Hepatocyte (in vitro differentiated cells): ENCODE measurements around the gene SREK1. TPM values are rescaled to one million over a fixed set of nuclear protein-coding genes. Genes with fewer than 3 reads are reported as not detected.

Experiments used
- DNase-seq: peaks from one replicate; pipeline ENCODE4 v3.0.0-alpha.2; 2016; ENCODE audit warnings: low spot score
- H2AFZ ChIP-seq: fragments of 200-600 bp; sonication (generic); 2 replicates; pipeline ENCODE4 v1.6.0; 2016; ENCODE audit warnings: antibody characterized with exemption, mild to moderate bottlenecking
- H3K27ac ChIP-seq: fragments of 200-600 bp; sonication (generic); 2 replicates; pipeline ENCODE4 v1.5.1; 2016; ENCODE audit warnings: mild to moderate bottlenecking
- H3K27me3 ChIP-seq: fragments of 200-600 bp; sonication (generic); 2 replicates; pipeline ENCODE4 v1.6.1; 2016
- H3K36me3 ChIP-seq: fragments of 200-600 bp; sonication (generic); replicated peaks from 2 replicates; pipeline ENCODE4 v1.5.1; 2016; ENCODE audit warnings: low read depth; ENCODE audit not compliant: insufficient read depth
- H3K4me1 ChIP-seq: fragments of 200-600 bp; sonication (generic); 2 replicates; pipeline ENCODE4 v1.5.1; 2016; ENCODE audit warnings: mild to moderate bottlenecking, moderate library complexity; ENCODE audit not compliant: insufficient read depth
- H3K4me2 ChIP-seq: fragments of 200-600 bp; sonication (generic); 2 replicates; pipeline ENCODE4 v1.6.0; 2016
- H3K4me3 ChIP-seq: fragments of 200-600 bp; sonication (generic); 2 replicates; pipeline ENCODE4 v1.5.1; 2016; ENCODE audit warnings: mild to moderate bottlenecking
- H3K79me2 ChIP-seq: fragments of 200-600 bp; sonication (generic); 2 replicates; pipeline ENCODE4 v1.6.0; 2017; ENCODE audit warnings: mild to moderate bottlenecking
- H3K9me2 ChIP-seq: fragments of 200-600 bp; sonication (generic); replicated peaks from 2 replicates; pipeline ENCODE4 v1.6.0; 2017; ENCODE audit warnings: mild to moderate bottlenecking; ENCODE audit not compliant: insufficient read depth
- H3K9me3 ChIP-seq: fragments of 200-600 bp; sonication (generic); 2 replicates; pipeline ENCODE4 v1.5.1; 2016; ENCODE audit warnings: low read depth, mild to moderate bottlenecking
- H4K20me1 ChIP-seq: fragments of 200-600 bp; sonication (generic); 2 replicates; pipeline ENCODE4 v1.6.0; 2016; ENCODE audit warnings: mild to moderate bottlenecking; ENCODE audit not compliant: insufficient read depth, poor library complexity, severe bottlenecking
- CTCF ChIP-seq: fragments of 200-600 bp; sonication (generic); IDR thresholded peaks from 2 replicates; pipeline ENCODE4 v1.5.1; 2016; ENCODE audit warnings: antibody characterized with exemption, mild to moderate bottlenecking; ENCODE audit not compliant: poor library complexity
- EZH2 ChIP-seq: fragments of 200-600 bp; sonication (generic); IDR thresholded peaks from 2 replicates; pipeline ENCODE4 v1.6.1; 2016; ENCODE audit warnings: antibody characterized with exemption, mild to moderate bottlenecking, borderline replicate concordance
- EZH2phosphoT487 ChIP-seq: fragments of 200-600 bp; sonication (generic); IDR thresholded peaks from one replicate; pipeline ENCODE4 v1.6.1; 2018; ENCODE audit warnings: antibody characterized with exemption, mild to moderate bottlenecking, low read depth, moderate library complexity; ENCODE audit not compliant: unreplicated experiment, severe bottlenecking
- WGBS: methylation state at CpG from one replicate; pipeline ENCODE4 v1.1.6; 2016; ENCODE audit warnings: low lambda C conversion rate; ENCODE audit errors: missing lambda C conversion rate; 5-methylcytosine and 5-hydroxymethylcytosine counted together
- polyA plus RNA-seq: library from polyadenylated mRNA; unstranded; fragments of >200 nt; fragmentation: Nextera tagmentation; extraction: Ambion mirVana; gene quantifications from 2 replicates; pipeline ENCODE4 v1.2.1, GENCODE V29; 2016
- total RNA-seq: library from RNA; depleted of rRNA; stranded (reverse); fragments of >200 nt; gene quantifications from 2 replicates; pipeline ENCODE4 v1.2.3, GENCODE V29; 2014

Gene SREK1
- total and polyA plus RNA-seq, 2 experiments from 2014 or later: 54.1 to 91.9 TPM

GRCh38 chr5:66149950-66150349, 5.8 kb downstream of the SREK1 start:
- no peak for TF ChIP-seq EZH2phosphoT487
- TF ChIP-seq EZH2: no peak
- TF ChIP-seq CTCF: no peak
- Histone ChIP-seq H4K20me1 (peaks cover 63% of the 10 kb centered on the region), H3K9me2 (no peaks in the 10 kb centered on the region), H3K4me1 (peaks cover 20% of the 10 kb centered on the region), H3K27me3 (no peaks in the 10 kb centered on the region), H3K79me2 (peaks cover 100% of the 10 kb centered on the region), H3K4me2 (no peak overlapping the region), H3K36me3 (no peaks in the 10 kb centered on the region), H3K4me3 (no peak overlapping the region), H3K27ac (no peak overlapping the region), H3K9me3 (no peaks in the 10 kb centered on the region), H2AFZ (no peak overlapping the region)
- WGBS: 93% methylated on average over 3 of the region's 3 CpGs
- DNase-seq: no peak

GRCh38 chr5:66151030-66151429, 6.9 kb downstream of the SREK1 start:
- H3K4me2 ChIP-seq: no peak overlapping the region
- DNase-seq: no peak
- no peak overlapping the region for H2AFZ ChIP-seq
- peaks cover 60% of the 10 kb centered on the region for H4K20me1 ChIP-seq
- WGBS: 92% methylated on average over 2 of the region's 2 CpGs
- H3K4me1 ChIP-seq: peaks cover 20% of the 10 kb centered on the region
- H3K36me3 ChIP-seq: no peaks in the 10 kb centered on the region
- no peaks in the 10 kb centered on the region for H3K9me3 ChIP-seq
- H3K4me3 ChIP-seq: no peak overlapping the region
- peaks cover 100% of the 10 kb centered on the region for H3K79me2 ChIP-seq
- no peaks in the 10 kb centered on the region for H3K9me2 ChIP-seq
- no peak for TF ChIP-seq EZH2
- TF ChIP-seq EZH2phosphoT487: no peak
- TF ChIP-seq CTCF: no peak
- no peak overlapping the region for H3K27ac ChIP-seq
- no peaks in the 10 kb centered on the region for H3K27me3 ChIP-seq

GRCh38 chr5:66151491-66151890, 7.4 kb downstream of the SREK1 start:
- DNase-seq: no peak
- no peak overlapping the region for H2AFZ ChIP-seq
- no peak overlapping the region for H3K4me3 ChIP-seq
- peaks cover 100% of the 10 kb centered on the region for H3K79me2 ChIP-seq
- peaks cover 15% of the 10 kb centered on the region for H3K4me1 ChIP-seq
- H3K9me2 ChIP-seq: no peaks in the 10 kb centered on the region
- H3K36me3 ChIP-seq: no peaks in the 10 kb centered on the region
- no peaks in the 10 kb centered on the region for H3K27me3 ChIP-seq
- H3K27ac ChIP-seq: no peak overlapping the region
- H3K4me2 ChIP-seq: no peak overlapping the region
- no peak for TF ChIP-seq EZH2phosphoT487
- no peak for TF ChIP-seq EZH2
- TF ChIP-seq CTCF: no peak
- H3K9me3 ChIP-seq: no peaks in the 10 kb centered on the region
- H4K20me1 ChIP-seq: peaks cover 55% of the 10 kb centered on the region
- WGBS: no CpG with 5 or more reads among the region's 1 CpG

- 92% methylated on average over 1 of the region's 1 CpG for WGBS
- Histone ChIP-seq H3K27me3 (no peaks in the 10 kb centered on the region), H3K27ac (no peak overlapping the region), H3K79me2 (peaks cover 72% of the 10 kb centered on the region), H4K20me1 (peaks cover 28% of the 10 kb centered on the region), H3K4me2 (no peak overlapping the region), H3K9me3 (no peaks in the 10 kb centered on the region), H3K36me3 (peaks cover 2% of the 10 kb centered on the region), H3K4me3 (no peak overlapping the region), H3K4me1 (no peaks in the 10 kb centered on the region), H3K9me2 (no peaks in the 10 kb centered on the region), H2AFZ (no peak overlapping the region)
- no peak for DNase-seq
- TF ChIP-seq EZH2phosphoT487: no peak
- no peak for TF ChIP-seq CTCF
- no peak for TF ChIP-seq EZH2
Observed at GRCh38 chr5:66157046-66157445, 12.9 kb downstream of the SREK1 start.
